Gastroesophageal sphincter (tissue), 4 donors: ENCODE measurements around the gene KIF3A. TPM values are rescaled to one million over a fixed set of nuclear protein-coding genes. Genes with fewer than 3 reads are reported as not detected.
A peak's percentile ranks its signal among the peaks of the same experiment; 100 is the strongest.

Experiments used
- ATAC-seq: fragments of 150-250 bp; one replicate; pipeline ENCODE4 v1.9.1; 2016; ENCODE audit warnings: mild to moderate bottlenecking, moderate library complexity
- H3K27ac ChIP-seq, 4 donors: fragments of 200-600 bp; sonication (generic) in 3 of 4; 1 replicate in 3 of 4; 2 replicates in 1 of 4; pipeline ENCODE4 v1.5.1; 2016 to 2019
- H3K27me3 ChIP-seq: fragments of 200-600 bp; sonication (generic); one replicate; pipeline ENCODE4 v1.5.1; 2019
- H3K36me3 ChIP-seq, 2 donors: fragments of 200-600 bp; sonication (generic); one replicate each; pipeline ENCODE4 v1.5.1; 2019; ENCODE audit warnings: control low read depth in 1 of 2
- H3K4me1 ChIP-seq, 3 donors: fragments of 200-600 bp; sonication (generic); 1 replicate in 2 of 3; 2 replicates in 1 of 3; pipeline ENCODE4 v1.5.1; 2016 to 2019; ENCODE audit warnings: control low read depth in 2 of 3
- H3K4me3 ChIP-seq, 2 donors: fragments of 200-600 bp; sonication (generic); one replicate each; pipeline ENCODE4 v1.5.1; 2019; ENCODE audit warnings: mild to moderate bottlenecking in 1 of 2, moderate library complexity in 1 of 2
- H3K9me3 ChIP-seq, 3 donors: fragments of 200-600 bp; sonication (generic); one replicate each; pipeline ENCODE4 v1.5.1; 2017 to 2019; ENCODE audit warnings: control low read depth in 2 of 3
- CTCF ChIP-seq, 4 experiments: fragments of 200-600 bp in 2 of 4; fragments of 450-650 bp in 2 of 4; sonication (generic) in 1 of 4; IDR thresholded peaks; one replicate each; pipeline ENCODE4 v1.5.1; 2017 to 2019; ENCODE audit warnings: antibody characterized with exemption in 4 of 4, mild to moderate bottlenecking in 2 of 4, moderate library complexity in 2 of 4
- EP300 ChIP-seq: sonication (generic); formaldehyde crosslinking; IDR thresholded peaks from one replicate; pipeline ENCODE4 v1.6.1; 2017; ENCODE audit warnings: antibody characterized with exemption, mild to moderate bottlenecking
- POLR2A ChIP-seq, 2 donors: fragments of 450-650 bp; IDR thresholded peaks; one replicate each; pipeline ENCODE4 v1.6.1; 2017; ENCODE audit warnings: antibody characterized with exemption in 2 of 2, mild to moderate bottlenecking in 2 of 2, moderate library complexity in 1 of 2
- POLR2AphosphoS5 ChIP-seq: sonication (generic); formaldehyde crosslinking; IDR thresholded peaks from one replicate; pipeline ENCODE4 v1.6.1; 2017; ENCODE audit warnings: antibody characterized with exemption
- WGBS, 2 donors: methylation state at CpG; one replicate each; pipeline ENCODE4 v1.1.5; 2018; ENCODE audit warnings: low coverage in 1 of 2; 5-methylcytosine and 5-hydroxymethylcytosine counted together
- total RNA-seq, 4 donors: library from RNA; depleted of rRNA; stranded (reverse); fragments of >200 nt; gene quantifications; one replicate each; pipeline ENCODE4 v1.1.0, GENCODE V29; 2016

The KIF3A gene
- total RNA-seq, 4 donors from 2014 or later, result 5.9 to 12.5 (median 7.7) TPM

GRCh38 chr5:132659598-132660493, 77.5 kb downstream of the KIF3A start:
- TF ChIP-seq POLR2AphosphoS5 (no peak), CTCF (IDR thresholded peaks at IDR 0.05) (no peak), POLR2A (IDR thresholded peaks at IDR 0.05) (no peak), EP300 (no peak)
- ATAC-seq, result no peak
- no peaks in the 10 kb centered on the region for H3K9me3 ChIP-seq
- H3K27ac ChIP-seq, result no peak overlapping the region
- H3K4me3 ChIP-seq, result no peak overlapping the region
- H3K4me1 ChIP-seq, result peaks cover 0 to 15% (median 5%) of the 10 kb centered on the region in 3 donors
- H3K36me3 ChIP-seq, result no peaks in the 10 kb centered on the region
- 63 to 90% methylated on average over 2 of the region's 23 CpGs for WGBS, 2 donors
- peaks cover 42% of the 10 kb centered on the region for H3K27me3 ChIP-seq

GRCh38 chr5:132658381-132659302, 78.7 kb downstream of the KIF3A start:
- H3K4me3 ChIP-seq, result no peak overlapping the region

GRCh38 chr5:132657676-132658380, 79.5 kb downstream of the KIF3A start, which contains the start of gene IL13:
TSS of gene IL13 (plus strand) at chr5:132658173. CDS start at chr5:132658187, 14 bp downstream.
- TF ChIP-seq POLR2AphosphoS5 (no peak), EP300 (no peak), CTCF (IDR thresholded peaks at IDR 0.05) (no peak)
- Histone ChIP-seq H3K4me1 (peaks cover 0 to 15% (median 5%) of the 10 kb centered on the region in 3 donors), H3K4me3 (no peak within 1 kb of the TSS), H3K27ac (no peak within 1 kb of the TSS), H3K9me3 (no peaks in the 10 kb centered on the region), H3K27me3 (peaks cover 52% of the 10 kb centered on the region), H3K36me3 (no peaks in the 10 kb centered on the region)
- ATAC-seq, result no peak
- WGBS, 2 donors, result 95 to 96% methylated on average over 6 to 7 of the region's 12 CpGs

More at GRCh38 chr5:132658381-132659302, 78.7 kb downstream of the KIF3A start:
- H3K27me3 ChIP-seq, result peaks cover 52% of the 10 kb centered on the region
- peaks cover 0 to 15% (median 5%) of the 10 kb centered on the region in 3 donors for H3K4me1 ChIP-seq
- WGBS, 2 donors, result 91% methylated on average over 4 of the region's 9 CpGs; no CpG with 5 or more reads in 1 of the 2 donors
- no peak for ATAC-seq
- no peaks in the 10 kb centered on the region for H3K36me3 ChIP-seq
- TF ChIP-seq CTCF (IDR thresholded peaks at IDR 0.05), result no peak
- no peak for TF ChIP-seq POLR2A (IDR thresholded peaks at IDR 0.05)
- no peak for TF ChIP-seq EP300
- TF ChIP-seq POLR2AphosphoS5, result no peak
- no peak overlapping the region for H3K27ac ChIP-seq
- H3K9me3 ChIP-seq, result no peaks in the 10 kb centered on the region

GRCh38 chr5:132656774-132657355, 80.5 kb downstream of the KIF3A start:
- peaks cover 0 to 15% (median 5%) of the 10 kb centered on the region in 3 donors for H3K4me1 ChIP-seq
- H3K9me3 ChIP-seq, result no peaks in the 10 kb centered on the region
- H3K27me3 ChIP-seq, result peaks cover 52% of the 10 kb centered on the region
- no peak overlapping the region for H3K27ac ChIP-seq
- peak overlapping the region in 1 of 2 donors; percentile 56 for H3K4me3 ChIP-seq
- no peak for ATAC-seq
- TF ChIP-seq CTCF (IDR thresholded peaks at IDR 0.05) (no peak), POLR2AphosphoS5 (no peak), POLR2A (IDR thresholded peaks at IDR 0.05) (no peak), EP300 (no peak)
- H3K36me3 ChIP-seq, result no peaks in the 10 kb centered on the region
- WGBS, 2 donors, result 60 to 100% methylated on average over 1 to 2 of the region's 12 CpGs
